PC-9 (cell line): ENCODE data around the gene CDH12. TPM values are rescaled to one million over a fixed set of nuclear protein-coding genes. Genes with fewer than 3 reads are reported as not detected.

Experiments
- BruUV-seq: library from RNA; stranded (reverse); fragments of 400-500 nt; replicated peaks from 2 replicates; lab custom pipeline; 2021; lab: Mats Ljungman, UMichigan
- CTCF ChIA-PET: fragments of 300-600 bp; sonication (Branson Sonifier 250); formaldehyde crosslinking; loops from one replicate; lab custom pipeline; 2022; ENCODE audit warnings: antibody characterized with exemption; lab: Charles Lee
- POLR2A ChIA-PET: fragments of 300-600 bp; sonication (Branson Sonifier 250); formaldehyde crosslinking; loops from one replicate; lab custom pipeline; 2022; ENCODE audit warnings: antibody characterized with exemption; ENCODE audit not compliant: unreplicated experiment; lab: Charles Lee
- DNase-seq, 2 experiments: peaks; one replicate each; pipeline versions ENCODE4 v3.0.0 to v3.0.0-alpha.2; 2015 to 2022; ENCODE audit warnings: mixed read lengths in 1 of 2
- H2AFZ ChIP-seq: fragments of 200-600 bp; sonication (generic); 2 replicates; pipeline ENCODE4 v1.8.1; 2017; ENCODE audit warnings: antibody characterized with exemption
- H3F3A ChIP-seq: fragments of 200-600 bp; sonication (generic); 2 replicates; pipeline ENCODE4 v1.8.1; 2017; ENCODE audit warnings: antibody characterized with exemption, mild to moderate bottlenecking, low read depth; ENCODE audit not compliant: insufficient read depth
- H3K27ac ChIP-seq: fragments of 200-600 bp; sonication (generic); 2 replicates; pipeline ENCODE4 v1.6.1; 2016; ENCODE audit warnings: mixed run types
- H3K27me3 ChIP-seq: fragments of 200-600 bp; sonication (generic); 2 replicates; pipeline ENCODE4 v1.6.1; 2016; ENCODE audit warnings: low read depth, mixed run types; ENCODE audit not compliant: insufficient read depth
- H3K36me3 ChIP-seq: fragments of 200-600 bp; sonication (generic); 2 replicates; pipeline ENCODE4 v1.6.1; 2016; ENCODE audit warnings: low read depth, mixed run types
- H3K4me1 ChIP-seq: fragments of 200-600 bp; sonication (generic); replicated peaks from 2 replicates; pipeline ENCODE4 v1.6.1; 2016; ENCODE audit warnings: mixed run types; ENCODE audit not compliant: insufficient read depth
- H3K4me2 ChIP-seq: fragments of 200-600 bp; sonication (generic); 2 replicates; pipeline ENCODE4 v1.6.1; 2017; ENCODE audit warnings: mixed run types
- H3K4me3 ChIP-seq: fragments of 200-600 bp; sonication (generic); 2 replicates; pipeline ENCODE4 v1.6.1; 2016; ENCODE audit warnings: mixed run types
- H3K79me2 ChIP-seq: fragments of 200-600 bp; sonication (generic); 2 replicates; pipeline ENCODE4 v1.6.1; 2017; ENCODE audit warnings: low read depth, mixed run types
- H3K9me2 ChIP-seq: fragments of 200-600 bp; sonication (generic); 2 replicates; pipeline ENCODE4 v1.8.1; 2017; ENCODE audit warnings: mild to moderate bottlenecking; ENCODE audit not compliant: insufficient read depth
- H3K9me3 ChIP-seq: fragments of 200-600 bp; sonication (generic); 2 replicates; pipeline ENCODE4 v1.8.1; 2016; ENCODE audit warnings: low read depth; ENCODE audit not compliant: insufficient read depth
- H4K20me1 ChIP-seq: fragments of 200-600 bp; sonication (generic); 2 replicates; pipeline ENCODE4 v1.8.1; 2017; ENCODE audit not compliant: insufficient read depth
- EZH2 ChIP-seq: fragments of 200-600 bp; sonication (generic); IDR thresholded peaks from 2 replicates; pipeline ENCODE4 v1.8.0; 2017; ENCODE audit warnings: antibody characterized with exemption, low read depth
- intact Hi-C: fragments of 100-400 bp; cut with micrococcal nuclease; formaldehyde crosslinking; loops from one replicate; pipeline ENCODE4 v1.10.0; 2022; ENCODE audit not compliant: unreplicated experiment
- total RNA-seq: library from RNA; stranded (reverse); gene quantifications from 2 replicates; pipeline ENCODE4 v1.2.3, GENCODE V29; 2021
- TF ChIP-seq, protein P1 (sequence below): fragments of 200-600 bp; sonication (generic); conservative IDR thresholded peaks from 2 replicates; pipeline ENCODE4 v1.6.1; 2017; ENCODE audit warnings: mixed run types, antibody characterized with exemption, mild to moderate bottlenecking, moderate library complexity

The CDH12 gene
- total RNA-seq, 1 experiment from 2014 or later = not detected

GRCh38 chr5:21910731-21911130 lies 942.4 kb downstream of the CDH12 start:
- no peak for DNase-seq
- H3K9me3 ChIP-seq = no peaks in the 10 kb centered on the region
- no peak overlapping the region for H3K27ac ChIP-seq
- no peak overlapping the region for H3K4me2 ChIP-seq
- ChIA-PET CTCF (no interaction called here), POLR2A (no interaction called here)
- no peaks in the 10 kb centered on the region for H3K27me3 ChIP-seq
- no peaks in the 10 kb centered on the region for H3K9me2 ChIP-seq
- H3K4me3 ChIP-seq = no peak overlapping the region
- no TSS peak for BruUV-seq
- H3K79me2 ChIP-seq = no peaks in the 10 kb centered on the region
- H3F3A ChIP-seq = no peaks in the 10 kb centered on the region
- H4K20me1 ChIP-seq = no peaks in the 10 kb centered on the region
- TF ChIP-seq, protein P1, sequence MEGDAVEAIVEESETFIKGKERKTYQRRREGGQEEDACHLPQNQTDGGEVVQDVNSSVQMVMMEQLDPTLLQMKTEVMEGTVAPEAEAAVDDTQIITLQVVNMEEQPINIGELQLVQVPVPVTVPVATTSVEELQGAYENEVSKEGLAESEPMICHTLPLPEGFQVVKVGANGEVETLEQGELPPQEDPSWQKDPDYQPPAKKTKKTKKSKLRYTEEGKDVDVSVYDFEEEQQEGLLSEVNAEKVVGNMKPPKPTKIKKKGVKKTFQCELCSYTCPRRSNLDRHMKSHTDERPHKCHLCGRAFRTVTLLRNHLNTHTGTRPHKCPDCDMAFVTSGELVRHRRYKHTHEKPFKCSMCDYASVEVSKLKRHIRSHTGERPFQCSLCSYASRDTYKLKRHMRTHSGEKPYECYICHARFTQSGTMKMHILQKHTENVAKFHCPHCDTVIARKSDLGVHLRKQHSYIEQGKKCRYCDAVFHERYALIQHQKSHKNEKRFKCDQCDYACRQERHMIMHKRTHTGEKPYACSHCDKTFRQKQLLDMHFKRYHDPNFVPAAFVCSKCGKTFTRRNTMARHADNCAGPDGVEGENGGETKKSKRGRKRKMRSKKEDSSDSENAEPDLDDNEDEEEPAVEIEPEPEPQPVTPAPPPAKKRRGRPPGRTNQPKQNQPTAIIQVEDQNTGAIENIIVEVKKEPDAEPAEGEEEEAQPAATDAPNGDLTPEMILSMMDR = no peak
- TF ChIP-seq EZH2 = no peak
- intact Hi-C loops = no loop called here
- no peaks in the 10 kb centered on the region for H3K36me3 ChIP-seq
- no peak overlapping the region for H2AFZ ChIP-seq
- H3K4me1 ChIP-seq = no peaks in the 10 kb centered on the region

DNA sequence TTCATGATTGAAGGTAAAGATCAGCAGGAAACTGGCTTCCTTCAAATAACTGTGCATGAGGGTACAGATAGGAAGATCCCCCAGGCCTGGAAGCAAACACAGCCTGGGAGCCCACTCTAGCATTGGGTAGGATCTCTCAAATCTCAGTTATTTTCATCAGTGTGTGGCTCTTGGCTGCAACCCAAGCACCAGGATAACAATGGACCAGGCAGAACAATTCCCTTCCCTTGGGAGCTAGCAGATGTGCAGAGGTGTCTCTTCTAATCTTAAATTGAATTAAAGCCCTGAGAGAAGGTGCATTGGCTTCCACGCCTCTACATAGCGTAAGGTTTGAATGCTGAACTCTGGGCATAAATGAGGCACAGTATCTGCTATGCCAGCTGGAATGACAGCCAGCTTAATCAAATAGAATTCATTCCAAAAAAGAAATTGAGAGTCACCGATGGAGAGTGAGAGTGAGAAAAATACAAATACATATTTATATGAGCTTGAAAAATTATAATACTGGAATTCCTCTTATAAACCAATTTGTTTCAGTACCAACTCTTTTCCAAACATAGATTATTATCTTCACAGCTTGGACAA lies 957.3 kb downstream of the CDH12 start:
- Histone ChIP-seq H3K4me2 (no peak overlapping the region), H3K9me2 (no peaks in the 10 kb centered on the region), H3K9me3 (no peaks in the 10 kb centered on the region), H3K27ac (no peak overlapping the region), H3K27me3 (no peaks in the 10 kb centered on the region), H3K79me2 (no peaks in the 10 kb centered on the region), H3K4me3 (no peak overlapping the region), H3K36me3 (no peaks in the 10 kb centered on the region), H2AFZ (no peak overlapping the region), H3F3A (no peaks in the 10 kb centered on the region), H3K4me1 (no peaks in the 10 kb centered on the region), H4K20me1 (no peaks in the 10 kb centered on the region)
- intact Hi-C loops = no loop called here
- TF ChIP-seq, protein P1 = no peak
- TF ChIP-seq EZH2 = no peak
- ChIA-PET POLR2A (interaction anchor here (0.7 kb wide), 1 partner anchor 18 kb away, joined by 5 read pairs; no protein-coding TSS in a partner anchor), CTCF (no interaction called here)
- BruUV-seq = no TSS peak
- no peak for DNase-seq

- no peaks in the 10 kb centered on the region for H3K36me3 ChIP-seq
- H2AFZ ChIP-seq = no peak overlapping the region
- no peaks in the 10 kb centered on the region for H3K27me3 ChIP-seq
- H3K4me2 ChIP-seq = no peak overlapping the region
- H4K20me1 ChIP-seq = no peaks in the 10 kb centered on the region
- H3K9me2 ChIP-seq = no peaks in the 10 kb centered on the region
- BruUV-seq = no TSS peak
- ChIA-PET CTCF (no interaction called here), POLR2A (no interaction called here)
- DNase-seq = no peak
- no peak overlapping the region for H3K27ac ChIP-seq
- H3K9me3 ChIP-seq = no peaks in the 10 kb centered on the region
- H3K79me2 ChIP-seq = no peaks in the 10 kb centered on the region
- H3F3A ChIP-seq = no peaks in the 10 kb centered on the region
- H3K4me3 ChIP-seq = no peak overlapping the region
- no peak for TF ChIP-seq EZH2
- TF ChIP-seq, protein P1 = no peak
- intact Hi-C loops = no loop called here
- H3K4me1 ChIP-seq = no peaks in the 10 kb centered on the region
Observed at GRCh38 chr5:21893161-21893560, 960.0 kb downstream of the CDH12 start.
